GM18505 (cell line): Measurements from ENCODE around the gene CBFB.

ENCODE experiments used
- ATAC-seq: cut with Tn5 transposase; IDR thresholded peaks from one replicate; pipeline ENCODE4 v1.9.1; 2021; ENCODE audit not compliant: unreplicated experiment
- POLR2A ChIP-seq: IDR thresholded peaks from 4 replicates; pipeline ENCODE4 v1.6.1; 2011; ENCODE audit warnings: borderline replicate concordance; ENCODE audit not compliant: insufficient read depth, insufficient read length; ENCODE audit errors: extremely low read depth

CBFB gene

GRCh38 chr16:67013233-67013822, 15.6 kb upstream of the CBFB start:
- TF ChIP-seq POLR2A: no peak
- ATAC-seq: no peak

- no peak for ATAC-seq
Observed at GRCh38 chr16:67013823-67014633, 14.9 kb upstream of the CBFB start.

GRCh38 chr16:67014634-67015312, 14.2 kb upstream of the CBFB start:
- no peak for ATAC-seq
- TF ChIP-seq POLR2A: no peak

More at GRCh38 chr16:67013823-67014633, 14.9 kb upstream of the CBFB start:
- no peak for TF ChIP-seq POLR2A

- TF ChIP-seq POLR2A: no peak
- no peak for ATAC-seq
Observed at GRCh38 chr16:67015313-67015731, 13.6 kb upstream of the CBFB start.

GRCh38 chr16:67016143-67016542, 12.8 kb upstream of the CBFB start:
- no peak for ATAC-seq
- no peak for TF ChIP-seq POLR2A

- TF ChIP-seq POLR2A: no peak
- no peak for ATAC-seq
Observed at GRCh38 chr16:67016681-67017420, 12.1 kb upstream of the CBFB start.

GRCh38 chr16:67017421-67017750, 11.6 kb upstream of the CBFB start:
- no peak for ATAC-seq
- no peak for TF ChIP-seq POLR2A

GRCh38 chr16:67017810-67018488, 11.0 kb upstream of the CBFB start:
- no peak for TF ChIP-seq POLR2A
- peak; percentile 75 for ATAC-seq

- no peak for TF ChIP-seq POLR2A
- no peak for ATAC-seq
Observed at GRCh38 chr16:67019171-67019570, 9.8 kb upstream of the CBFB start.

- ATAC-seq: no peak
- no peak for TF ChIP-seq POLR2A
Observed at GRCh38 chr16:67021321-67021720, 7.6 kb upstream of the CBFB start.

GRCh38 chr16:67022531-67023214, 6.3 kb upstream of the CBFB start:
- no peak for TF ChIP-seq POLR2A
- no peak for ATAC-seq

GRCh38 chr16:67023689-67024088, 5.3 kb upstream of the CBFB start:
- ATAC-seq: no peak
- no peak for TF ChIP-seq POLR2A

- TF ChIP-seq POLR2A: no peak
- ATAC-seq: no peak
Observed at GRCh38 chr16:67024384-67025209, 4.4 kb upstream of the CBFB start.
